Measurements from ENCODE around the gene GOPC.
"Not testable (repeated sequence)": the region's sequence is repeated elsewhere in the genome, so short reads cannot be mapped to it uniquely, and the experiment has no call there.

Gene GOPC

DNA sequence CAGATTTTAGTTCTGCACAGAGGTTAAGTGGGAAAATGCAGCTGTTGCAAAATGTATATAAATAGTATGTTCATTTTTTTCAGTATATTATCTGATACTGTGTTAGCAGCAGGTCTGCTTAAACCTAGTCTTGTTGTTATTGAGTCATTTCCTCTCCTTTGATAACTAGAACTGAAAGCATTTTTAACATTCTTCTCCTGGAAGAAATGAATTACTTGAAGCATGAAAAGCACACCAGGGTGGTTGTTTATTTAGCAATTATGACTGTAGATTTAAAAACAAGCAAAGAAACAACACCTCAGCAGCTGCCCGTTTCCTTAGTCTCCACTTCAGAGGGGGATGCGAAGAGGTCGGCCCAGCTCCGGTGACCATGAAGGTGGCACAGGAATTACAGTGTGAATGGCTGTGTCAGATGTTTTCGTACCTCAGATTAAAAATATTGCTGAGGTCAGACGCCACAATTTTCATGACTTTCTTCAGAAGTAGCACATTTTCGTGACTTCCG lies 53.5 kb downstream of the GOPC start:
- DNase-seq = no peak

DNA sequence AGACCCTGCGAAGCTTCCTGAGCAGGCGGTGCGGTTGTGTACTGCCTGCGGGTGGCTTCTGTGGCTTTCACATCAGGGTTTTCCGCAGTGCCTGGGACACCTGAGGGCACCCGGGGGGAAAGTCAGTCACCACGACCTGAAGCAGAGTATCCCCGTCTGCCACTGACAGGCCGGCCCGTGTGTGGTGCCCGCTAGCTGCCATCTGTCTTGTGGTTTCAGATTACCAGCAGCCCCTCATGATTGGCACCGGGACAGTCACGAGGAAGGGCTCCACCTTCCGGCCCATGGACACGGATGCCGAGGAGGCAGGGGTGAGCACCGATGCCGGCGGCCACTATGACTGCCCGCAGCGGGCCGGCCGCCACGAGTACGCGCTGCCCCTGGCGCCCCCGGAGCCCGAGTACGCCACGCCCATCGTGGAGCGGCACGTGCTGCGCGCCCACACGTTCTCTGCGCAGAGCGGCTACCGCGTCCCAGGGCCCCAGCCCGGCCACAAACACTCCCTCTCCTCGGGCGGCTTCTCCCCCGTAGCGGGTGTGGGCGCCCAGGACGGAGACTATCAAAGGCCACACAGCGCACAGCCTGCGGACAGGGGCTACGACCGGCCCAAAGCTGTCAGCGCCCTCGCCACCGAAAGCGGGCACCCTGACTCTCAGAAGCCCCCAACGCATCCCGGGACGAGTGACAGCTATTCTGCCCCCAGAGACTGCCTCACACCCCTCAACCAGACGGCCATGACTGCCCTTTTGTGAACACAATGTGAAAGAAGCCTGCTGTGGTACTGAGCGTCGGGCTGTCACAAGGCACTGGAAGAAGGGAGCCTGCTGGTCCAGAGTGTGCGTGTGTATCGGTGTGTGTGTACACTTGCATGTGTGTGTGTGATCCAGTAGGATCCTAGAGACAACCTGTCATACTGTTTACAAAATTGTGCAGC lies 54.4 kb downstream of the GOPC start:
- peak; percentile 81 for DNase-seq

DNA sequence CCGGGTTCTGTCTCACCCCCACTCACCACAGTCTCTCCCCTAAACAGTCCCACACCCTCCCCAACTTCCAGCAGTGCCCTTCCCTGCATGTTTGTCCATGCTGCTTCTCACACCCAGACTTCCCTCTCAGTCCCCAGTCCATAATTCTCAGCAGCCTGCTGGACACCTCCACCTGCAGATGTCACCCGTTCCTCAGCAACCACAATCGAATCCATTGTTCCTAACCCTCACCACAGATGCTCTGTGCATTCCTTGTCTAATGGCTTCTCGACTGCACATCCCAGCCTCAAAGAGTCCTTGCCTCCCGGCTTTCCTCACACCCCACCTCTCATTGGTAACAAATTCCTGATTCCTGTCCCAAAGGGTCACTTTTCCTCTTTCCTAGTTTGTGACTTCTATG lies 55.6 kb downstream of the GOPC start:
- no peak for DNase-seq

DNA sequence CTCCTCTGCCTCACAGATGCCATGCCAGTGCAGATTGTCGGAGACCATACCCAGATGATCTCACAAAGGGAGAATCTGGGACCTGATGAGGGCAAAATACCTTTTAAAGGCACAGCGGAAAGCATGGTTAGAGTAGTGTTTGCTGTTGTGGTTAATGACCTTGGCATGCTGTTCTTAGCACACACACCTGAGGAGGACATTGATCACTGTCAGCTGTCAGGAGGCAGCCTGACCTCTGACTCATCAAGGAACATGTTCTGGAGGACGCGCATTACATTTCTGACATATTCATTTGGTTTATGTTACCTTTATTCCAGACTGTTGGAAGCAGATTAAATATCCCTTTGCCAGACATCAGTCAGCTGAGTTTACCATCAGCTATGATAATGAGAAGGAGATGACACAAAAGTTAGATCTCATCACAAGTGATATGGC lies 57.1 kb downstream of the GOPC start:
- DNase-seq = no peak

DNA sequence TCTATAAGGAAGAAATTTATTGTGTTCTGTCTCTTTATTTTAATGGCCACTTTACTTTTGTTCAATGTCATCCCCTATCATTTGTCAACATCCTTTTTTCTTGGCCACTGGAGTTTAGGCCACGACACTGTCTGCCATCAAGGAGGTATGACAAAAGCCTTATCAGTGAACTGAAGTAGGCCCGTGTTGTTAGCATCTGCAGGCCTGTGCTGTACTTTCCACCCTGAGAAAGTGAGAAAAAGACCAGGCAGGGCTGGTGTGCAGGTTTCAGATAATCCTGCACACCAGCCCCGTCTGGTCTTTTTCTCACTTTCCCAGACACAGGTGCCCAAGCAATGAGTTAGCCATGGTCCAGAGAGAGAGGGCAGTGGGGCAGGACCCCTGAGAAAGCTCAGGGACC lies 57.6 kb downstream of the GOPC start:
- DNase-seq = peak; percentile 35

DNA sequence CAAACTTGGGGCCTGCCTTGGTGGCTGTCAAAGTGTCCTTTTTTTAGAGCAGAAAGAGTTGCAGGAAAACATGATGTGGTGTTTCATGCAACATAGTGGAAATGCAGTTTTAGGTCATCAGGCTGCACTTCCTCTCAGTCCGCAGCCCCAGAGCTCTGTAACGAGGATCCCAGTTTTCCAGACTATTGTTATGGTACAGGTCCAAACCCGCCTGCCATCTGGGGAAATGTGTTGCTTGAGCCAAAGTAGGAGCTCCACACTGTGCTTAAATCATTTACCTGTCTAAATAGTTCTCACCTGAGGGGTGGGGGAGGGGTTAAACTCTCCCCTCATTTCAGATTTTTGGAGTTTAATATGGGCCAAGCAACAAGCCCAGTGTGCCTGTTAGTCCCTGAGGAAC lies 59.8 kb downstream of the GOPC start:
- DNase-seq = no peak

DNA sequence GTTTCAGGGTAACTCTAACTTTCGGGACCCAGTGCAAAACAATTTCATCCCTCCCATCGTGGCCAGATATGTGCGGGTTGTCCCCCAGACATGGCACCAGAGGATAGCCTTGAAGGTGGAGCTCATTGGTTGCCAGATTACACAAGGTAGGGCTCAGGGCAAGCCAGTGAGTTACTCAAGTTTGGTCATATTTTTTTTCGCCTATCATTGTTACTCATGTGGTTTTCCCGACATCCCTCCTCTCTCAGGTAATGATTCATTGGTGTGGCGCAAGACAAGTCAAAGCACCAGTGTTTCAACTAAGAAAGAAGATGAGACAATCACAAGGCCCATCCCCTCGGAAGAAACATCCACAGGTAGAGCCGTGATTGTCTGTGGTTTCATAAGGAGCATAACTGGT lies 61.6 kb downstream of the GOPC start:
- no peak for DNase-seq

DNA sequence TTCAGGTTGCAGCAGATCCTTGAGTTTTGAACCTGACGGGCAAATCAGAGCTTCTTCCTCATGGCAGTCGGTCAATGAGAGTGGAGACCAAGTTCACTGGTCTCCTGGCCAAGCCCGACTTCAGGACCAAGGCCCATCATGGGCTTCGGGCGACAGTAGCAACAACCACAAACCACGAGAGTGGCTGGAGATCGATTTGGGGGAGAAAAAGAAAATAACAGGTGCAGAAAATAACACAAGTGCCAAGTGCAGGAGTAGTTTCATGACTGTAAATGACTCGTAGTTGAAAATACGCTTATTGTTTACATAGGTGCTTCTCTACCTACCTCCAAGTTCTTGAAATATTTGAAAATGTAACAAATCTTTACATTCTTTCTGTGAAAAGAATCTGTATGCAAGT lies 63.7 kb downstream of the GOPC start:
- no peak for DNase-seq

DNA sequence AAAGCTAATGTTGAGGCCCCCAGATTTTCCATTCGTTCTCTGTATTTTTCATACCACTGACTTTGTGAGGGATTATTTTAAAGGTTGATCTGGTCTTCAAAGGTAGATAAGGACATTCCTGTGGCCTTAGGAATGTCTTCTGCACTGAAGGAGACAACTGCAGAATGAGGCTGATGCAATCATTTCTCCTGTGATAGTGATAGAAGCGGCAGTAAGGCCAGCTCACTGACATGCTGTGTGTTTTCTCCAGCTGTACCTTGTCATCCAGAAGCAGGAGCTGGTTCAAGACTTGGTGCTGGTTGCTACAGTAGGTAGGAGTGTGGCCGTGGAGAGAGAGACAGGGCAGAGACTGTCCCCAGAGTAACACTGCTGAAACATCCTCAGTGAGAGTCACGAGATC lies 66.0 kb downstream of the GOPC start:
- no peak for DNase-seq

DNA sequence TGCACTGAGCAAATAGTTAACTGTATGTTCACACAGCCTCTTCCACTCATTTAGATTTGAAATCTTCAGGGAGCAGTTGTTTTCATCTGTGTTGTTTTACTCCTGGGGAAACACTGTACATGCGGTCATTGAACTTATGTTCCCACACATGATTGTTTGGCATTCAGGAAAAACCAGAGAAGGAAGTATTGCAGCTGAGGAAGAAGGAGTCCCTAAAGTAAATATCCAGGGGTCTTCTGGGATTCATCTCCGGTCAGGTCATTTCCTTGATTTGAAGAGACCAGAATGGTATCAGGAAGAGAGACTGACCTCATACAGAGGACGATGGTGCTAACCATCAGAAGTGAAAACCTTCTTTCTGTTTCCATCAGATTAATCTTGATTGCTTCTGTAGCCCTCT lies 67.3 kb downstream of the GOPC start:
- no peak for DNase-seq

DNA sequence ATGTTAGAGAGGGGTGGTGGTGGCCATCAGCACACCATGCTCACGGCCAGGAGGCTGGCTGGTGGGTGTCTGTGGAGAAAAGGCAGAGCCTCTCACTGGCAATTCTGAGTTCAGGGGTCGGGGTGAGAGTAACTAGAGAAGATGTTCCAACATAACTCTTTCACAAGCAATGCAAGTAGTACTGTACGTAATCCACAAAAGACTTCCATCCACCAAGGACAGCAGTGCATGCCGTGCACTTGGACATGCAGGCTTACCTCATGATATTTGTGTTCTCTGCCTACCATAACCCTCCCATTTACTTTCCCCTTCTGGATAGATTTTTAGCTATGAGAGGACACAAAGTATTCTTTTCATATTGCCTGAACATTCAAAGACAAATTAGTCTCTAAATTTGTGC lies 68.5 kb downstream of the GOPC start:
- no peak for DNase-seq

DNA sequence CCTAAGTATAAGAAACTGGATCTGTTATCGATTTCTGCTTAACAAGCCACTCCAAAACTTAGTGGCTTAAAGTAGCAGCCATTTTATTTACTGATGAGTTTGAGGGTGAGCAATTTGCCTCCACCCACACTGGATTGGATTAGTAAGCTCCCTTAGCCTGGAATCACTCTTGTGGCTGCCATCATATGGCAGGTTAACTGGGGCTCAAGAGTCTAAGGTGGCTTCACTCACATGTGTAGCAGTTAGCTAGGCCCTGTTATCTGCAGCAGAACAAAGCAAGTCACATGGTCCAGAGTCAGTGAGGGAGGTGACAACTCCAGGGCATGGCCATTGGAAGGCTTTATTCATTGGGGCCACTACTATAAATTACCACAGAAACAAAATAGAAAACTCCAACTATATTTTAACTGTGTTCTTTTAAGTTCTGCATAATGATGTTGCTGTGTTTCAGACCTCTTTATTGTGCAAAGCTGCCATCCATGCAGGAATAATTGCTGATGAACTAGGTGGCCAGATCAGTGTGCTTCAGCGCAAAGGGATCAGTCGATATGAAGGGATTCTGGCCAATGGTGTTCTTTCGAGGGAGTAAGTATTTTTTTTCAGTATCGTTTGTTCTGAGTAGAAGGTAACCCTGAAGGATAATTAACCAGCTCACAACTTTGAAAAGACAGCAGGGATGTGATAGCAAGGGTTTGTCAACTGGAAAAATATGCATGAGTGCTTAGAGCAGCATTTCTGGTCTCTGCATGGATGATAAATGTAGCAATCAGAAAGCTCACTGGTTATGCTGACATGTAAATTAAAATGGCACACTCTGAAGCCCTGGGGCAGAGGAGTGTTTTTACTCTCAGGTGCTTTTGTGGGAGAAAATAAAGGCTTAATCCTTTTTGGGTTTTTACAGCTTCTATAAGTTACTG lies 70.2 kb downstream of the GOPC start:
- DNase-seq = no peak

DNA sequence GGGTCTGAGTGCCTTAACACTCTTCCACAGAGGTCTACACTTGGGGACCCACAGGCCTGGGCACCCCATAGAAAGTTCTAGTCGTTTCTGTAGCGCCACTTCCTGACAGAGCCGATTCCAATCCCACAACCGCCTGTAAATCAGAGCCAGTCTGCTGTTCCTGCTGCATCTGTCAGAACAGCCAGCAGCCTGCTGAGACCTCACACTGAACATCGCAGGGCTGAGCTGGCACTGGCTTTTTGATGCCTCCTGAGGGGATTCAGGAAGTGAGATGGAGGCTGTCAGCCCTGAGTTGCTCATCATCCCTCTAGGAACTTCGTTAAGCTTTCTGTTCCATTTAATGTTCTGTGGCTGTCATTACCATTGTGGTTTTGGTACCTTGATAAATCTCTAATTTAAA lies 71.0 kb downstream of the GOPC start:
- no peak for DNase-seq

DNA sequence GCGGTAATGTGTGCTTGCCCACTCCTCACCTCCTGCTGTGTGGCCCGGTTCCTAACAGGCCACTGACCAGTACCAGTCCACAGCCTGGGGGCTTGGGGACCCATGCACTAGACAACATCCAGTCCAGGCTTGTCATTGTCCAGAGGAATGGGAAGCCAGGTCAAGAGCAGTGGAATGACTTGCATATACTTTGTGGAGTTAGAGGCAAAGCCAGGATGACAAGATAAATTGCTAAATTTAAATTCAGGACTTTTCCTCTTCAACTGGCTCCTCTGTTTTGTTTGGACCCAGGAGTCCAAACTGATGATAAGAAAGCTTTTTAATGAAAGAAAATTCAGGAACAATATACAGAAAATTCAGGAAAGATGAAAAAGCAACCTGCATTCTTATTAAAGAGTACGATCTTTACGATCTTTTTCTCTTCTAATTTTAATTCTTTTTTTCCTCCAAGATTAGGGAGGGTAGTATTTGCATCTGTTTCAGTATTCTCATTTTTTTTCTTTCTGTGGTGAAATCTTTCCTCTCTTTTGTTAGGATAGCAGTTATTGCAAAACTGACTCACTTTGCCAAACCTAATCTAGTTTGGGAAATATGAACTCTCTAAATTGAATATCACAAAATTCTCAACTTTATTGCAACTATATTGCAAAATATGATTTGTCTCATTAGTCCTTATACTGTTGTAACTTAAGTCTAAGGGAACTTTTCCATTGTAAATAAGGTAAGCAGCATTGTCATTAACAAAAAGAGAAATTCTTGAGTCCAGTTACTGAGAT lies 71.7 kb downstream of the GOPC start:
- no peak for DNase-seq

DNA sequence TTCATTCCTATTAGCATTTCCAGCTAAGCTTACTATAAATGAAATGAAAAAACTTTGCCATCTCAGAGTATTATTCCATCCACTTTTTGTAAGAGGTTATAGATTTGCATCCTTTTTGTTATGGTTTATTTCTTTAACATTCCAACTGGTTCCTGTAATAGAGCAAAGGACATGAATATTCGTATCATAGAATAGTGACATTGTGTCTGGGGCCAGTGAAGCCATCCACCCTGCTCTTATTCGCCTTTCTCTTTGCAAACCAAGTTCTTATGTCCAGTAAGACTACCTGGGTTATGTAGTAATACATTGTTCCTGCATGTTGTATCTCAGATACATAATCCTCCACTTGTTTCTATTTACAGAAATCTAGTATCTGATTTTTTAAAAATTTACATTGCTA lies 76.7 kb downstream of the GOPC start:
- DNase-seq = no peak

DNA sequence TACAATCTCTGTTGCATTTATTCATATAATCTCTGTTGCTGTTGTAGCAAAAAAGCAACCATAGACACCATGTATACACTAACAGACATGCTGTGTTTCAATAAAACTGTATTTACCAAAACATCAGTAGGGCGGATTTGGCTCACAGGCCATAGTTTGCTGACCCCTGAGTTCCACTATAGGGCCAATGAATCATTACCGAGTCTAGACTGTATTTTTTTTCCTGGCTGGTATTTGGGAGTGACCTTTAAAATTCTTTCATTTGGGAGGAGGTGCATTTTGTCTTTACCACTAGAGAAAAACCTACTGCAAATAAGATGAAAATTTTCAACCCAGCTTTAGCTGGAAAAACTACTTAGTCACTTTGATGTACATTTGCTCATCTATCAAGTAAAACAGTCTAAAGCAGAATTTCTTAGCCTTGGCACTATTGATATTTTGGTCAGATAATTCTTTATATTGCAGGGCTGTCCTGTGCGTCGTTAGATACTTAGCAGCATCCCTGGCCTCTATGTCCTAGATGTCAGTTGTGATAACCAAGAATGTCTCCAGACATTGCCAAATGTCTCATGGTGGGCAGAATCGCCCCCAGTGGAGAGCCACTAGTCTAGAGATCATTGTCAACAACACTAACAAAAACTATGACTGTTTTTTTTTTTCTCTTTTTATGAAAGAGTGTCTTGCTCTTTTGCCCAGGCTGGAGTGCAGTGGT lies 80.4 kb downstream of the GOPC start:
- no peak for DNase-seq

DNA sequence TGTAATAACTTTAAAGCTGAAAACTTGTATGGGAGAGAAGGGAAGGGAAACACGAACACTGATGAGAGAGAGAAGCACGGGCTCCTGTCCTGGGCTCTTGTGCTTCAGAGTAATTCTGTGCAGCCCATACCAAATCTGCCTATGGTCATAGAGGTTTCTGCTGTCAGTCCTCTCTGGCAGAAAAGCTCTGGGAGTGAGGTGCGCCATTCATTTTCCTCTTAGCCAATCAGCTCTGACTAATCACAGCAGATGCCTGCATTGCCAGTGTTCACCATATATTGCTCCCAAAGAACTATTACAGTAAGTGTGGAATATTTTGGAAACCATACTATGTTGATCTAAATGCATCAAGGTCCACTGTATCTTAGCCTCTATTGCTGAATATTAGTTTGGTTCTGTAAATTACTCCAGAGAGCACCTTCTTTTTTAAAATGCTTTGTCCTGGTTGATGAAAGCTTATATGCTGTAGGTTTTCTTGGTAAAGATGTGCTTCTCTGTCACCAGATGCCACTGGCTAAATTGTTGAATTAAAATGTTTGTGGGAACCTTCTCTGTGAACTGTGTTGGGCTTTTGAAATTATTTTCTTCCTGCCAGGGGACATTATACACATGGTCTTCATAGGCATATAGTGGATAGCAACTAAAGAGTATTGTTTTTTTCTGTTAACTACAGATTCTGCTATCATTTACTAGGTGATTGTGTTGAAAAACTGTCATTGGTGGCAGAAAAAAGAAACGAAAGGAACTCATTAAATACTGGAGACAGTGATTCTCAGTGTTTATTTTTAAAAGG lies 81.5 kb downstream of the GOPC start:
- no peak for DNase-seq

DNA sequence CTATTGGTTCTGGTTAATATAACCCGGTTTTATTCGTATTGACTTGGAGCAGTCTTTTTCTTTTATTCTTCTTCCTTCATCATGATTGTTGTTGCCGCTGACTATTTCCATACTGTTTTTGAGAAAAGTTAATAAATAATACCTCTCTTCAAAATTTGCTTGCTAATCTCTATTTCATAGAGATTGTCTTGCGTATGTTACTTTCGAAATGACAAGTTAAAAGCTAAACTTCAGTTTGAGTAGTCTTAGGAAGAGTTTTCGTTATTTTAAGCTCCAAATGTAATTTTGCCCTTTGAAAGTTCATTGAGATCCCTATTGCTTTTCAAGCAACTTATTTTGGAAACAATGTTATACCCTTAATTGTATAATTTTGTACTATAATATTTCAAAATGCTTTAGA lies 83.4 kb downstream of the GOPC start:
- DNase-seq = no peak

DNA sequence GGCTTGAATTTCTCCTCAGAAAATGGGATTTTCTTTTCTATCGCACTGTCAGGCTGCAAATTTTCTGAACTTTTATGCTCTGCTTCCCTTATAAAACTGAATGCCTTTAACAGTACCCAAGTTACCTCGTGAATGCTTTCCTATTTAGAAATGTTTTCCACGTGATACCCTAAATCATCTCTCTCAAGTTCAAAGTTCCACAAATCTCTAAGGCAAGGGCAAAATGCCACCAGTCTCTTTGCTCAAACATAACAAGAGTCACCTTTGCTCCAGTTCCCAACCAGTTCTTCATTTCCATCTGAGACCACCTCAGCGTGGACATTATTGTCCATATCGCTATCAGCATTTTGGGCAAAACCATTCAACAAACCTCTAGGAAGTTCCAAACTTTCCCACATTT lies 84.3 kb downstream of the GOPC start:
- not testable (repeated sequence) for DNase-seq

DNA sequence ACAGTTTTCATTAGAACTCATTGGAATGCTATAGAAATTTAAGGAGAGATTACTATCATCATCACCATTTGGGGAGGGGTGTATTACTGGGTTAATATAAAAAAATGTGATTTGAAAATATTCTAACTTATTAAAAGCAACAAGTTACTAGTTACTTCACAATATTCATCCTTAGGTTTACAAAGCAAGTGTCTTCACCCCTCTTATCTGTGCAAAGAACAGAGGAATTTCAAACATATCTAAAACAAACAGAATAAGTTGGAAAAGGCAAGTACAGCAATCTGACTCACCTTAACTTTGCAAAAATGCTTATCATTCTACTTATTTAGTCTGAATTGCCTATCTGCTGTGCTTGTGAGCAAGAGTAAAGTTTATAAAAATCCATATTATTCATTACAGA lies 87.0 kb downstream of the GOPC start:
- DNase-seq = no peak

DNA sequence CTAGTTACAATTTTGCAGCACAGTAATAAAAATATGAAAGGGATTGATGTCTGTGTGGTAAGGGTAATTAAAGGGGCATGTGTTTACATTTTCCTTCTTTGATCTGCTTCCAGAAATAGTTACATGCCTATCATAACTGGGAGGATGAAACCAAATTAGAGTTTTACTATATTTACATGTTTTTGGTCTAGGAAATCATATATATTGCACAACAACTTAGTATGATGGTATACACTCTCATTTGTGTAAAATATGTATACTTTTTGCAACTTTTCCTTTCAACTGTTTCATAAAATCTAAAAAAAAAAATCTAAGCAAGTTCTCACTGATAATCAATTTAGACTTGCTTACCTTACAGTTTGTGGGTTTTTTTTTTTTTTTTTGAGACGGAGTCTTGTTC lies 87.7 kb downstream of the GOPC start:
- DNase-seq = no peak
